ENCODE data around the gene GGT1. TPM values are rescaled to one million over a fixed set of nuclear protein-coding genes. Genes with fewer than 3 reads are reported as not detected.
"Not testable (repeated sequence)": the region's sequence is repeated elsewhere in the genome, so short reads cannot be mapped to it uniquely, and the experiment has no call there.

GGT1 gene
- 2.6 and 2.8 TPM in 2 replicates for total RNA-seq (2014; rRNA removed; shearing (Covaris generic))

- not testable (repeated sequence) for H3K27ac ChIP-seq; H3K9me3 ChIP-seq (replicated peaks); H3K27me3 ChIP-seq; DNase-seq; H3K36me3 ChIP-seq
- Histone ChIP-seq H3K4me3 (peak within 1 kb of the TSS; percentile 34), H3K4me1 (peaks cover 15% of the 10 kb centered on the region)
Measured at GRCh38 chr22:24602847-24603769, at the start of gene GGT1. Gene GGT1, plus strand, starts transcription at chr22:24603193. Its CDS starts 7,889 bp downstream, at chr22:24611082.

GRCh38 chr22:24553597-24554312, 49.2 kb upstream of the GGT1 start:
- Histone ChIP-seq H3K4me1 (peaks cover 16% of the 10 kb centered on the region), H3K27me3 (no peaks in the 10 kb centered on the region), H3K27ac (peak overlapping the region; percentile 83), H3K4me3 (peak overlapping the region; percentile 92), H3K36me3 (peaks cover 16% of the 10 kb centered on the region), H3K9me3 (replicated peaks) (no peaks in the 10 kb centered on the region)
- peak in 1 of 2 experiments; percentile 27 for DNase-seq

GRCh38 chr22:24554313-24555164, 48.5 kb upstream of the GGT1 start, which contains the start of gene GUCD1:
Gene GUCD1, minus strand, starts transcription at chr22:24555138. Its CDS starts 147 bp downstream, at chr22:24554991.
- peak; percentile 26 to 52 for DNase-seq
- peaks cover 21% of the 10 kb centered on the region for H3K36me3 ChIP-seq

GRCh38 chr22:24555165-24556039, 47.6 kb upstream of the GGT1 start, which contains the start of gene SNRPD3:
Gene SNRPD3, plus strand, starts transcription at chr22:24555999. Its CDS starts 1,676 bp downstream, at chr22:24557675.
- H3K36me3 ChIP-seq = peaks cover 23% of the 10 kb centered on the region
- H3K27ac ChIP-seq = peak within 1 kb of the TSS; percentile 98
- peak within 1 kb of the TSS; percentile 92 for H3K4me3 ChIP-seq
- H3K27me3 ChIP-seq = no peaks in the 10 kb centered on the region
- H3K4me1 ChIP-seq = peaks cover 16% of the 10 kb centered on the region
- DNase-seq = peak; percentile 99
- H3K9me3 ChIP-seq (replicated peaks) = no peaks in the 10 kb centered on the region

More at GRCh38 chr22:24554313-24555164, 48.5 kb upstream of the GGT1 start, which contains the start of gene GUCD1:
- H3K4me3 ChIP-seq = peak within 1 kb of the TSS; percentile 92
- H3K9me3 ChIP-seq (replicated peaks) = no peaks in the 10 kb centered on the region
- H3K4me1 ChIP-seq = peaks cover 16% of the 10 kb centered on the region
- H3K27me3 ChIP-seq = no peaks in the 10 kb centered on the region
- peak within 1 kb of the TSS; percentile 98 for H3K27ac ChIP-seq

- Histone ChIP-seq H3K4me1 (peaks cover 8% of the 10 kb centered on the region), H3K36me3 (peaks cover 53% of the 10 kb centered on the region), H3K4me3 (no peak overlapping the region), H3K9me3 (replicated peaks) (no peaks in the 10 kb centered on the region), H3K27ac (no peak overlapping the region), H3K27me3 (no peaks in the 10 kb centered on the region)
- DNase-seq = no peak
Measured at GRCh38 chr22:24559471-24559870, 43.5 kb upstream of the GGT1 start.

- H3K27ac ChIP-seq = no peak overlapping the region
- no peaks in the 10 kb centered on the region for H3K27me3 ChIP-seq
- DNase-seq = no peak
- no peak overlapping the region for H3K4me3 ChIP-seq
- no peaks in the 10 kb centered on the region for H3K9me3 ChIP-seq (replicated peaks)
- H3K4me1 ChIP-seq = no peaks in the 10 kb centered on the region
- peaks cover 56% of the 10 kb centered on the region for H3K36me3 ChIP-seq
Measured at GRCh38 chr22:24563246-24563645, 39.7 kb upstream of the GGT1 start.

GRCh38 chr22:24564376-24565058, 38.5 kb upstream of the GGT1 start:
- DNase-seq = no peak
- Histone ChIP-seq H3K27ac (no peak overlapping the region), H3K36me3 (peaks cover 58% of the 10 kb centered on the region)

GRCh38 chr22:24565077-24565476, 37.9 kb upstream of the GGT1 start:
- H3K27me3 ChIP-seq = no peaks in the 10 kb centered on the region
- no peak overlapping the region for H3K27ac ChIP-seq
- no peaks in the 10 kb centered on the region for H3K4me1 ChIP-seq
- H3K4me3 ChIP-seq = no peak overlapping the region
- no peak for DNase-seq
- no peaks in the 10 kb centered on the region for H3K9me3 ChIP-seq (replicated peaks)
- H3K36me3 ChIP-seq = peaks cover 61% of the 10 kb centered on the region

More at GRCh38 chr22:24564376-24565058, 38.5 kb upstream of the GGT1 start:
- Histone ChIP-seq H3K4me1 (no peaks in the 10 kb centered on the region), H3K9me3 (replicated peaks) (no peaks in the 10 kb centered on the region), H3K27me3 (no peaks in the 10 kb centered on the region), H3K4me3 (no peak overlapping the region)

GRCh38 chr22:24566899-24567511, 36.0 kb upstream of the GGT1 start:
- Histone ChIP-seq H3K27me3 (no peaks in the 10 kb centered on the region), H3K4me3 (no peak overlapping the region), H3K4me1 (no peaks in the 10 kb centered on the region), H3K36me3 (peaks cover 67% of the 10 kb centered on the region), H3K27ac (no peak overlapping the region), H3K9me3 (replicated peaks) (no peaks in the 10 kb centered on the region)
- DNase-seq = no peak

- Histone ChIP-seq H3K27me3 (no peaks in the 10 kb centered on the region), H3K27ac (no peak overlapping the region), H3K9me3 (replicated peaks) (no peaks in the 10 kb centered on the region), H3K36me3 (peaks cover 66% of the 10 kb centered on the region), H3K4me3 (no peak overlapping the region), H3K4me1 (no peaks in the 10 kb centered on the region)
- DNase-seq = no peak
Measured at GRCh38 chr22:24567668-24568067, 35.3 kb upstream of the GGT1 start.

GRCh38 chr22:24571266-24571665, 31.7 kb upstream of the GGT1 start:
- Histone ChIP-seq H3K4me3 (no peak overlapping the region), H3K27ac (no peak overlapping the region), H3K4me1 (no peaks in the 10 kb centered on the region), H3K27me3 (no peaks in the 10 kb centered on the region), H3K9me3 (replicated peaks) (no peaks in the 10 kb centered on the region), H3K36me3 (peaks cover 71% of the 10 kb centered on the region)
- no peak for DNase-seq

- no peak for DNase-seq
- no peak overlapping the region for H3K27ac ChIP-seq
- H3K4me1 ChIP-seq = no peaks in the 10 kb centered on the region
- peaks cover 43% of the 10 kb centered on the region for H3K36me3 ChIP-seq
- H3K27me3 ChIP-seq = no peaks in the 10 kb centered on the region
- no peak overlapping the region for H3K4me3 ChIP-seq
- H3K9me3 ChIP-seq (replicated peaks) = no peaks in the 10 kb centered on the region
Measured at GRCh38 chr22:24576778-24577177, 26.2 kb upstream of the GGT1 start.

Data from SJCRH30 (cell line).